Glutamatergic neuron (in vitro differentiated cells): ENCODE measurements around the gene RASGEF1B. TPM values are rescaled to one million over a fixed set of nuclear protein-coding genes. Genes with fewer than 3 reads are reported as not detected.
A peak's percentile ranks its signal among the peaks of the same experiment; 100 is the strongest.

ENCODE experiments used
- DNase-seq: peaks from one replicate; pipeline ENCODE4 v3.0.0; 2022
- H3K27ac Mint-ChIP-seq: one replicate; pipeline ENCODE4 v1.8.0; 2020; ENCODE audit warnings: mild to moderate bottlenecking, mixed read lengths, inconsistent platforms; ENCODE audit not compliant: unreplicated experiment
- H3K27me3 Mint-ChIP-seq: one replicate; pipeline ENCODE4 v1.8.0; 2020; ENCODE audit warnings: mild to moderate bottlenecking, moderate library complexity, mixed read lengths, inconsistent platforms; ENCODE audit not compliant: unreplicated experiment
- H3K36me3 Mint-ChIP-seq: one replicate; pipeline ENCODE4 v1.8.0; 2020; ENCODE audit warnings: mild to moderate bottlenecking, mixed read lengths, inconsistent platforms; ENCODE audit not compliant: unreplicated experiment
- H3K4me1 Mint-ChIP-seq: one replicate; pipeline ENCODE4 v1.8.0; 2020; ENCODE audit warnings: mild to moderate bottlenecking, low read depth, mixed read lengths, inconsistent platforms; ENCODE audit not compliant: unreplicated experiment
- H3K4me3 Mint-ChIP-seq: one replicate; pipeline ENCODE4 v1.8.0; 2020; ENCODE audit warnings: mild to moderate bottlenecking, mixed read lengths, inconsistent platforms; ENCODE audit not compliant: unreplicated experiment
- H3K9me3 Mint-ChIP-seq: one replicate; pipeline ENCODE4 v1.8.0; 2020; ENCODE audit warnings: mild to moderate bottlenecking, moderate library complexity, mixed read lengths, inconsistent platforms; ENCODE audit not compliant: unreplicated experiment
- CTCF ChIP-seq: fragments of 200-600 bp; sonication (generic); IDR thresholded peaks from one replicate; pipeline ENCODE4 v1.5.0; 2021; ENCODE audit not compliant: partially characterized antibody, unreplicated experiment
- total RNA-seq: library from RNA; stranded (reverse); fragmentation: NEBNext Ultra II Directional; extraction: Animal tissue kit (Norgen Biotek cat#: 25700); gene quantifications from one replicate; pipeline ENCODE4 v1.2.1, GENCODE V29; 2021; ENCODE audit not compliant: unreplicated experiment

The RASGEF1B gene
- total RNA-seq, 1 donor from 2014 or later, result 108 TPM

GRCh38 chr4:81508411-81509185 lies 36.9 kb upstream of the RASGEF1B start:
- Mint-ChIP-seq H3K4me3 (no peak overlapping the region), H3K4me1 (peaks cover 42% of the 10 kb centered on the region)
- no peak for TF ChIP-seq CTCF

GRCh38 chr4:81507530-81507929 lies 35.8 kb upstream of the RASGEF1B start:
- TF ChIP-seq CTCF, result no peak
- Mint-ChIP-seq H3K4me1 (peaks cover 39% of the 10 kb centered on the region), H3K27ac (no peak overlapping the region), H3K27me3 (peaks cover 8% of the 10 kb centered on the region), H3K9me3 (peaks cover 4% of the 10 kb centered on the region), H3K36me3 (no peaks in the 10 kb centered on the region), H3K4me3 (no peak overlapping the region)
- no peak for DNase-seq

More at GRCh38 chr4:81508411-81509185, 36.9 kb upstream of the RASGEF1B start:
- DNase-seq, result no peak
- Mint-ChIP-seq H3K9me3 (peaks cover 4% of the 10 kb centered on the region), H3K36me3 (no peaks in the 10 kb centered on the region), H3K27ac (no peak overlapping the region), H3K27me3 (peaks cover 8% of the 10 kb centered on the region)

- no peak for DNase-seq
- Mint-ChIP-seq H3K9me3 (peaks cover 6% of the 10 kb centered on the region), H3K4me3 (no peak overlapping the region), H3K4me1 (peaks cover 40% of the 10 kb centered on the region), H3K27ac (no peak overlapping the region), H3K27me3 (peaks cover 8% of the 10 kb centered on the region), H3K36me3 (no peaks in the 10 kb centered on the region)
- no peak for TF ChIP-seq CTCF
Observed at GRCh38 chr4:81506731-81507130, 35.0 kb upstream of the RASGEF1B start.

GRCh38 chr4:81505726-81506125 lies 34.0 kb upstream of the RASGEF1B start:
- Mint-ChIP-seq H3K4me3 (no peak overlapping the region), H3K36me3 (no peaks in the 10 kb centered on the region), H3K4me1 (peaks cover 45% of the 10 kb centered on the region), H3K9me3 (peaks cover 6% of the 10 kb centered on the region), H3K27me3 (peaks cover 8% of the 10 kb centered on the region), H3K27ac (no peak overlapping the region)
- TF ChIP-seq CTCF, result no peak
- no peak for DNase-seq

GRCh38 chr4:81505004-81505598 lies 33.4 kb upstream of the RASGEF1B start:
- H3K27me3 Mint-ChIP-seq, result peaks cover 8% of the 10 kb centered on the region
- peaks cover 45% of the 10 kb centered on the region for H3K4me1 Mint-ChIP-seq
- H3K36me3 Mint-ChIP-seq, result no peaks in the 10 kb centered on the region
- no peak overlapping the region for H3K4me3 Mint-ChIP-seq
- H3K9me3 Mint-ChIP-seq, result peaks cover 6% of the 10 kb centered on the region
- no peak for DNase-seq
- H3K27ac Mint-ChIP-seq, result peak overlapping the region; percentile 97
- no peak for TF ChIP-seq CTCF
